HG03342 (cell line): ENCODE measurements around the gene TMEM184B.
"Not testable (repeated sequence)": the region's sequence is repeated elsewhere in the genome, so short reads cannot be mapped to it uniquely, and the experiment has no call there.

ENCODE experiments used
- ATAC-seq: cut with Tn5 transposase; IDR thresholded peaks from one replicate; pipeline ENCODE4 v1.9.1; 2021; ENCODE audit warnings: mild to moderate bottlenecking, moderate library complexity; ENCODE audit not compliant: unreplicated experiment

Gene TMEM184B

DNA sequence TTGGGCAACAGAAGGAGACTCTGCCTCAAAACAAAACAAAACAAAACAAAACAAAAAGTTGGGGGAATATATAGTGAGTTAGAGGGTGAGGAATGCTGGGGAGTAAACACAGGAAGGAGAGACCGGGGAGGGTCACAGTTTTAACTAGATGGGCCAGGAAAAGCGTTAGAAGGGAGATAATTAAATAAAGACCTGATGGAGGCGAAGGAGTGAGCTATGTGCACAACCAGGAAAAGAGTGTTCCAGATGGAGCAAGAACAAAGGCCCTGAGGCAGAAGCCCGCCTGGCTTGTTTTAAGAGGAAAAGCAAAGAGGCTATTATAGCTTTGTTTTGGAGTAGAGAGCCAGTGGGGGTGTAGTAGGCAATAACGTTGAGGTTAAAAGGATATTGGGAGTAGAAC lies 86.4 kb downstream of the TMEM184B start:
- ATAC-seq, result no peak

GRCh38 chr22:38184788-38185187 lies 88.0 kb downstream of the TMEM184B start:
- no peak for ATAC-seq

DNA sequence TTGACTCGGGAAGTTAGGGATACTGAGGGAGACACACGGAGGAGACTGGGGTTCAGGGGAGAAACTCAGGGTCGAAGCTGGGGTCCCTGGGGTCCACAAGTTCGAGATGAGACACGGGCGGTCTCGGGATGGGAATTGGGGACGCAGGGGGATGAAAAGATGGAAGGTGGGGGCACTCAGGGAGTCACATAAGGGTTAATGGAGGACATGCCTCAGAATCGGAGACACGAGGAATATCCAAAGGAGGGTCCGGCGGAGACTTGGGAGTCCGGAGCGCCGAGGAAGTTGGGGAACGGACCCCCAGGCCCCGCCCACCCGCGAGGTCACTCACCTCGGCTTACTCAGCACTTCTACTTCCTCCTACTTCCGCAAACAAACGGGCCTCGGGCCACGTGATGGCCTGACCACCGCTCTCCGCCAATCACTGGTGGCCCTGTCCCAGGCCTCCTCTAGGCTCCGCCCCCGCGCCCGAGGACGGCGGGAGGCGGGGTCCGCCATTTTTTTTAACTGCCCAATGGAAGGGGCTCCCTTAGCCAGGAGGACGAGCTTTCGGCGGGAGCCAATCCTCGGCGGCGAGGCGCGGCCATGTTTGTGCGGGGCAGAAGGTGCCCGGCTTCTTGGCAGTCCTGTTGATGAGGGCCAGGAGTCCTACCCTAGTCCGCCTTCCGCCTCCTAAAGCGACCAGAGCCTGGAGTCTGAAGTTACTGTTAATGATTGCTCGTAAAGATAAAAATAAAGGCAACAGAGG lies 91.2 kb downstream of the TMEM184B start, which contains the start of gene PLA2G6:
TSS of gene PLA2G6 (minus strand) at position 378 of the 748 bp plus-strand sequence. CDS start 12,404 bp downstream, outside the sequence.
- ATAC-seq, result peak; percentile 87

- ATAC-seq, result no peak
Observed at GRCh38 chr22:38180841-38181452, 91.9 kb downstream of the TMEM184B start.

DNA sequence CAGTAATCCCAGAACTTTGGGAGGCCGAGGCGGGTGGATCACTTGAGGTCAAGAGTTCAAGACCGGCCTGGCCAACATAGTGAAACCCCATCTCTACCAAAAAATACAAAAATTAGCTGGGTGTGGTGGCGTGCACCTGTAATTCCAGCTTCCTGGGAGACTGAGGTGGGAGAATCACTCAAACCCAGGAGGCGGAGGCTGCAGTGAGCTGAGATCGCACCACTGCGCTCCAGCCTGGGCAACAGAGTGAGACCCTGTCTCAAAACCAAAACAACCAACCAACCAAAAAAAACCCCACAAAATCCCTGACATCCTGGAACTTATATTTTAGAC lies 94.2 kb downstream of the TMEM184B start:
- not testable (repeated sequence) for ATAC-seq

GRCh38 chr22:38177926-38178604 lies 94.7 kb downstream of the TMEM184B start:
- ATAC-seq, result no peak

DNA sequence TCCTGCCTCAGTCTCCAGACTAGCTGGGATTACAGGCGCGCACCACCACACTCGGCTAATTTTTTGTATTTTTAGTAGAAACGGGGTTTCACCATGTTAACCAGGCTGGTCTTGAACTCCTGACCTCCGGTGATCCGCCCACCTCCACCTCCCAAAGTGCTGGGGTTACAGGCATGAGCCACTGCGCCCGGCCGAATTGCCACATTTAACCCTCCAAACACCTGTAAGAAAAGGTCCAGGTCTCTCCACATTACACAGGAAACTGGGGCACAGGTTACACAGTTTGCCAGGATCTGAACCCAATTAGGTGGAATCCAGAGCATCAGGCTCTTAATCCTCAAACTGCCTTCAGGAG lies 95.3 kb downstream of the TMEM184B start:
- ATAC-seq, result not testable (repeated sequence)

DNA sequence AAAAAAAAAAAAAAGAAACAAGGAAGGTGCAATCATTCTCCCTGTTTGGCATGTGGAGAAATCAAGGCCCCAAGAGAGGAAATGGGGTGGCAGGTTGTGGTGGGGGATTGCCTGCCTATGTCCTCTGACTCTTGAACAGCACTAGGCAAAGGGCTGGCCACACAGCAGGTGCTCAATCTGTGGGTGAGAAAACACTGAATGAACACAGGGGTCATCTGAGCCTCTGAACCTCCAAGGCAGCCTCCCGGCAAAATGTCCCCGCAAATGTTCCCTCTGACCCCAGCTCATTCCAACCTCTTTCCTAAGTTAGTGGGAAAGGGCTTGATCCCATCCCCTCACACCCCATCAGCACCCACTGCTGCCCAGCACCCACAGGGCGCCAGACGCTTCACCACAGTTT lies 95.8 kb downstream of the TMEM184B start:
- no peak for ATAC-seq

DNA sequence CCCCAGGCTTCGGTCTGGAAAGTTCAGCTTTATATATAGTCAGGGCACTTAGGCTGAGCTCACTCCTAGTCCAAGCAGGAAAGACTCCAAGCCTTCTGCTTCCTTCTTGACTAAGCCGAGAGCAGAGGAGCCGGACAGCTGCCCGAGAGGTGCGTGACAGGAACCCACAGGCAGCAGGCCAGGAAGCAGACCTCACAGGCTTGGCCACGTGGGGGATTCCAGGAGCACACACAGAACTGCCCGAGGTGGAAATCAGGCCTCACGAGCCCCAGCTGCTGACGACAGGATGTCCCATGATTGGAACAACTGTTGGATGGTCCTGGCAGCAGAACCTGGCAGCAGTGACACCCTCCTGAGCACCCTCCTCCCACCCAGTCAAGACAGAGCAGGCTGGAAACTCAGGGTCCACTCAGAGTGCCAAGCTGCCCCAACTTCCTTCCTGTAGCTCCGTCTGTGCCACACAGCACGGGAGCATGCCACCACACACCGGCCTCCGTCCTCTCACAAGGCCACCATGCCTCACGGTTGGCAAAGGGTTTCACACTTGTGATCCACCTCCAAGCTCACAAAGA lies 96.6 kb downstream of the TMEM184B start:
- ATAC-seq, result no peak

- ATAC-seq, result no peak
Observed at GRCh38 chr22:38175206-38176118, 97.3 kb downstream of the TMEM184B start.

GRCh38 chr22:38174626-38175025 lies 98.2 kb downstream of the TMEM184B start:
- ATAC-seq, result no peak

- no peak for ATAC-seq
Observed at GRCh38 chr22:38173641-38173906, 99.2 kb downstream of the TMEM184B start.

DNA sequence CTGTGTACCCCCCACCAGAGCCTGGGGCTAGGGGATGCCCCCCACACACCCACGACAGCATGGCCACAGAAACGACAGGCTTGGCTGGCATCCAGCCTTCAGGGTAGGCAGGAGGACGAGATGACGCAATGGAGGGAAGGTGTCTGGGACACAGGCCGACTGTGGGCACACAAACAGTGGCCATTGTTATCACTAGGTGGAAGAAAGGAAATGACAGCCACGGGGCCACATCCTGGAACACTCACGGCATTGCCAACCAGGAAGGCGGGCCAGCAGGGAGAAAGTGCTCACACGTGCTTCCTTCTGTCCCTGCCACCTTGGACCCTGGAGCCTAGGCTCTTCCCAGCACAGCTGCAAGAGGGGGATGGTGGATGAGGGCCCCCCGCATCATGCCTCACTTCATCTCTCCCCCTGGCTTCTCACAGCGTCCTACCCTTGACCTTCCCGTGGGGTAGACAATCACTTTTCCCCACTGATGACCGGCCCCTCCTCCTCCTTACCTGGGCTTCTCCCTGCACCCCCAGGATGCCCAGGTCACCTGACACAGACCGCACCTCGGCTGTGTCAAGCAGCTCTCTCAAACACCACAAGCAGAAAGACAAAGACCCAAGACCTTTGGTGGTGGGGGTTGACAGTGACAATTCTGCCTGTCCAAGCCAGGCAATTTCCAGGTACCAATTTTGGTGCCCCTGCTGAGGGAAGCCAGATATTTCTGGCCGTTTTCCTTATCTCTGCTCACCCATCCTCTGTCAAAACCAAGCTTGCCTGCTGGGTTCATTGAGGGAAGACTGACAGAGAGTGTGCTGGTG lies 99.8 kb downstream of the TMEM184B start:
- ATAC-seq, result no peak

DNA sequence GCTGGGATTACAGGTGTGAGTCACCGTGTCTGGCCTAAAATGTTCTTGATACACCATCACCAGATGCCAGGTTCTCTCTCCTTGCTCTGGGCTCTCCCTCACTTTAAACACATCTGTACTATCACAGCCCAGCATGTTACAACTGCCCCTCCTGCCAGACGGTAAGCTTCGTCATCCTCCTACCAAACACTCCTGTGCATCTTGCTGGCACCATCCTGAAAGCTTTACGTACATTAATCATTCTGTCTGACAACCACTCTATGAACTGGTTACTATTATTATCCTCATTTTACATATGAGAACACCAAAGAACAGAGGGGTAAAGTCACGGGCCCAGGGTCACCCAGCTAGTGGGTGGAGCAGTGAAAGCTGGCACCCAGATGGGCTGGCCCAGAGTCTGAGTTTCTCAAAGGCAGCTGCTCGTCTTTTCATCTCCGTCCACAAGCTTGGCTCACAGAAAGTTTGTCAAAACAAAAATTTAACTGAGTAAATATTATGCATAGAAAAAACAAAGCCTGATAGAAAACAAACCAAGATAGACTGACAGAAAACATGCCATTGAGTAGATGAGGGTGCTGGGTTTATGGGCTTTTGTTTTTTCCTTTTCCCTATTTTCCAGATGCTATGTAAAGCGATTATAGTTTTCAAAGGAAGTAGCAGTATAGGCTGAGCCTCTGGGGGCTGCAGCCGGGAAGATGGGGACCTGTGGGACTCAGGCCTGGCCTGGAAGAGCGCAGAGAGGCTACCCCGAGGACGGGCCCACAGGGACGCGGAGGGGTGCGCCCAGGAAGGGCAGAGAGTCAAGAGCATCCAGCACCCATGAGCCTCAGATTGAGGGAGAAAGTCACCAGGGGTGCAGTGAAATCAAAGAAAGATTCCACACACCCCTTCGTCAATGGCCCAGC lies 100.6 kb downstream of the TMEM184B start:
- ATAC-seq, result no peak

DNA sequence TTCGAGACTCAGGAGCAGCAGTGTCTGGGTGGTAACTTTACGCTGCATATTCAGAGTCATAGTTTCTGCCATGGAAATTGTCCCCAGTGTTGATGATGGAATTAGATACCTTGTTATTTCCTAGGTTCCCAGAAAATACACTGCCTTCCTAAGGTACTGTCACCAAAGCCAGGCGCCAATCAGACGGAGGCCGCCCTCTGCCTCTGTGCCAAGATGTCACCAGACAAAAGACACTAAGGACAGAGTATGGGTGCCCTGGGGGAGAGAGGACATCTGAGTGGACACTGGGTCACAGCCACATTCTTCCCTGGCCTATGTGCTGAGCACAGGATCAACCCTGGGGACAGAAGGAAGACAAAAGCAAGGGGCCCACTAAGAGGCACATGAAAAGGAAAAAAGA lies 102.3 kb downstream of the TMEM184B start:
- no peak for ATAC-seq
